Amygdala (tissue), 56 donors: ENCODE results near the gene TMEM116.
"Not testable (repeated sequence)": the region's sequence is repeated elsewhere in the genome, so short reads cannot be mapped to it uniquely, and the experiment has no call there.

ENCODE experiments used
- DNase-seq, 56 donors: peaks; one replicate each; lab custom pipeline; 2025; lab: John Stamatoyannopoulos, UW

The TMEM116 gene

GRCh38 chr12:111980598-111980997 lies 32.4 kb downstream of the TMEM116 start:
- no peak for DNase-seq

- no peak for DNase-seq
These were observed 34.4 kb downstream of the TMEM116 start for GRCh38 chr12:111978545-111978944.

- no peak for DNase-seq
These were observed 36.1 kb downstream of the TMEM116 start for GRCh38 chr12:111976860-111977259.

- DNase-seq: no peak
These were observed 36.7 kb downstream of the TMEM116 start for GRCh38 chr12:111976291-111976690.

GRCh38 chr12:111975161-111975931 lies 37.6 kb downstream of the TMEM116 start:
- no peak for DNase-seq

- DNase-seq: no peak
These were observed 41.2 kb downstream of the TMEM116 start for GRCh38 chr12:111971800-111972199.

- DNase-seq: no peak
These were observed 48.0 kb downstream of the TMEM116 start for GRCh38 chr12:111964935-111965334.

- not testable (repeated sequence) for DNase-seq
These were observed 53.4 kb downstream of the TMEM116 start for GRCh38 chr12:111959518-111959917.

GRCh38 chr12:111957224-111957623 lies 55.7 kb downstream of the TMEM116 start:
- not testable (repeated sequence) for DNase-seq

- no peak for DNase-seq
These were observed 58.0 kb downstream of the TMEM116 start for GRCh38 chr12:111954969-111955368.

- no peak for DNase-seq
These were observed 59.5 kb downstream of the TMEM116 start for GRCh38 chr12:111953455-111953854.

- DNase-seq: not testable (repeated sequence)
These were observed 60.7 kb downstream of the TMEM116 start for GRCh38 chr12:111952084-111952787.

- DNase-seq: not testable (repeated sequence)
These were observed 61.8 kb downstream of the TMEM116 start for GRCh38 chr12:111950961-111951676.

GRCh38 chr12:111943929-111944328 lies 69.0 kb downstream of the TMEM116 start:
- DNase-seq: no peak

GRCh38 chr12:111942557-111942956 lies 70.4 kb downstream of the TMEM116 start:
- no peak for DNase-seq

GRCh38 chr12:111937429-111937828 lies 75.5 kb downstream of the TMEM116 start:
- DNase-seq: no peak

GRCh38 chr12:111936869-111937268 lies 76.1 kb downstream of the TMEM116 start:
- no peak for DNase-seq

GRCh38 chr12:111932241-111932640 lies 80.7 kb downstream of the TMEM116 start:
- no peak for DNase-seq

GRCh38 chr12:111927346-111927745 lies 85.6 kb downstream of the TMEM116 start:
- DNase-seq: no peak

GRCh38 chr12:111926631-111927030 lies 86.3 kb downstream of the TMEM116 start:
- no peak for DNase-seq

- DNase-seq: no peak
These were observed 87.8 kb downstream of the TMEM116 start for GRCh38 chr12:111925171-111925570.
